ENCODE results near the gene TTC34.
A peak's percentile ranks its signal among the peaks of the same experiment; 100 is the strongest.

TTC34 gene

GRCh38 chr1:2623571-2624337 is 177.7 kb downstream of the TTC34 start:
- Histone ChIP-seq H3K27ac (ENCODE audit: low read length) (no peak overlapping the region), H3K27me3 (ENCODE audit: low read depth, low read length) (peaks cover 12% of the 10 kb centered on the region), H3K36me3 (ENCODE audit: control insufficient read depth in 1 of 2, insufficient read depth in 2 of 2, low read length in 2 of 2) (no peaks in the 10 kb centered on the region), H3K4me3 (ENCODE audit: low read depth in 1 of 2, low read length in 2 of 2) (no peak overlapping the region), H3K9me3 (ENCODE audit: control insufficient read depth in 1 of 2, low read length in 2 of 2) (no peaks in the 10 kb centered on the region), H3K4me1 (ENCODE audit: control insufficient read depth in 1 of 2, insufficient read depth in 2 of 2, low read length in 2 of 2) (peaks cover 0 to 5% of the 10 kb centered on the region in 2 donors)

DNA sequence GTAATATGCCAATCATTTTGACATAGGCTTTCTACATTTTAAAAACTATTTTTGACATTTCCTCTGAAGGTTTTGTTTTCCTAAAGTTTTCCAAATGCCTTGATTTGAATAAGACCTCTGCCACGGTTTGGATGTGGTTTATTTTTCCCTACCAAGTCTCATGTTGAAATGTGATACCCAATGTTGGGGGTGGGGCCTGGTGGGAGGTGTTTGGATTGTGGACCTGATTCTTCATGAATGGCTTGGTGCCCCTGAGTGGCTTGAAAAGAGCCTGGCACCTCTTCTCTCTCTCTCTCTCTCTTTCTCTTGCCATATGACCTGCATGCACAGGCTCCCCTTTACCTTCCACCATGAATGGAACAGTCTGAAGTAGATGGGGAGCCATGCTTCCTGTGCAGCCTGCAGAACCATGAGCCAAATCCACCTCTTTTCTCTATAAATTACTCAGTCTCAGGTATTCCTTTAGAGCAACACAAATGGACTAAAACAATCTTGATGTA is 183.5 kb downstream of the TTC34 start:
- no peaks in the 10 kb centered on the region for H3K4me1 ChIP-seq (ENCODE audit: control insufficient read depth in 1 of 2, insufficient read depth in 2 of 2, low read length in 2 of 2)
- no peak overlapping the region for H3K27ac ChIP-seq (ENCODE audit: low read length)
- H3K4me3 ChIP-seq (ENCODE audit: low read depth in 1 of 2, low read length in 2 of 2) = no peak overlapping the region
- H3K36me3 ChIP-seq (ENCODE audit: control insufficient read depth in 1 of 2, insufficient read depth in 2 of 2, low read length in 2 of 2) = no peaks in the 10 kb centered on the region
- peaks cover 0 to 22% of the 10 kb centered on the region in 2 donors for H3K9me3 ChIP-seq (ENCODE audit: control insufficient read depth in 1 of 2, low read length in 2 of 2)
- H3K27me3 ChIP-seq (ENCODE audit: low read depth, low read length) = no peaks in the 10 kb centered on the region

DNA sequence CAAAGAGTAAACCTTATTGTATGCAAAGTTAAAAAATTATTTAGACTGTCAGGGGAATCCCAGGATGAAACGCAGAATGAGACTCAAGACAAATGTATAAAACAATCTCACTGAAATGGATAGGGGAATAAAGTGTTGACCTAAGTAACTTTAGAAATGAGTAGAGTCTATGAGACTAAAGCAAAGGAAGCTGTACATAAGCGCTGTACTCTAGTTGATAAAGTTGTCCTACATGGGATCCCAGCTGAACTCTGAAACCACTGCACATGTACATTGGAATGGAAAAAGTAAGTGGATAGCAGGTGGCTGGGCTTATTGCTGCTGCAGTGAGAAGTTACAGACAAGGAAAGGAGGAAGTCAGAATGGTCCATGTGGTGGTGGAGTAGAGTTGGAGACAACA is 187.3 kb downstream of the TTC34 start:
- Histone ChIP-seq H3K27me3 (ENCODE audit: low read depth, low read length) (no peaks in the 10 kb centered on the region), H3K36me3 (ENCODE audit: control insufficient read depth in 1 of 2, insufficient read depth in 2 of 2, low read length in 2 of 2) (no peaks in the 10 kb centered on the region)

GRCh38 chr1:2612591-2613365 is 188.7 kb downstream of the TTC34 start:
- peaks cover 0 to 3% of the 10 kb centered on the region in 2 donors for H3K4me1 ChIP-seq (ENCODE audit: control insufficient read depth in 1 of 2, insufficient read depth in 2 of 2, low read length in 2 of 2)
- H3K4me3 ChIP-seq (ENCODE audit: low read depth in 1 of 2, low read length in 2 of 2) = no peak overlapping the region
- peaks cover 0 to 23% of the 10 kb centered on the region in 2 donors for H3K9me3 ChIP-seq (ENCODE audit: control insufficient read depth in 1 of 2, low read length in 2 of 2)
- no peak overlapping the region for H3K27ac ChIP-seq (ENCODE audit: low read length)
- H3K36me3 ChIP-seq (ENCODE audit: control insufficient read depth in 1 of 2, insufficient read depth in 2 of 2, low read length in 2 of 2) = no peaks in the 10 kb centered on the region
- no peaks in the 10 kb centered on the region for H3K27me3 ChIP-seq (ENCODE audit: low read depth, low read length)

More for the DNA sequence above, 187.3 kb downstream of the TTC34 start:
- Histone ChIP-seq H3K27ac (ENCODE audit: low read length) (no peak overlapping the region), H3K4me1 (ENCODE audit: control insufficient read depth in 1 of 2, insufficient read depth in 2 of 2, low read length in 2 of 2) (peaks cover 0 to 3% of the 10 kb centered on the region in 2 donors), H3K9me3 (ENCODE audit: control insufficient read depth in 1 of 2, low read length in 2 of 2) (peaks cover 0 to 23% of the 10 kb centered on the region in 2 donors), H3K4me3 (ENCODE audit: low read depth in 1 of 2, low read length in 2 of 2) (no peak overlapping the region)

- Histone ChIP-seq H3K27ac (ENCODE audit: low read length) (no peak overlapping the region), H3K4me1 (ENCODE audit: control insufficient read depth in 1 of 2, insufficient read depth in 2 of 2, low read length in 2 of 2) (peaks cover 0 to 3% of the 10 kb centered on the region in 2 donors), H3K9me3 (ENCODE audit: control insufficient read depth in 1 of 2, low read length in 2 of 2) (peaks cover 0 to 23% of the 10 kb centered on the region in 2 donors), H3K4me3 (ENCODE audit: low read depth in 1 of 2, low read length in 2 of 2) (no peak overlapping the region), H3K27me3 (ENCODE audit: low read depth, low read length) (no peaks in the 10 kb centered on the region), H3K36me3 (ENCODE audit: control insufficient read depth in 1 of 2, insufficient read depth in 2 of 2, low read length in 2 of 2) (no peaks in the 10 kb centered on the region)
Measured at GRCh38 chr1:2611621-2612437, 189.7 kb downstream of the TTC34 start.

- peak overlapping the region in 1 of 2 donors; percentile 37 for H3K4me3 ChIP-seq (ENCODE audit: low read depth in 1 of 2, low read length in 2 of 2)
- peaks cover 0 to 3% of the 10 kb centered on the region in 2 donors for H3K4me1 ChIP-seq (ENCODE audit: control insufficient read depth in 1 of 2, insufficient read depth in 2 of 2, low read length in 2 of 2)
- no peak overlapping the region for H3K27ac ChIP-seq (ENCODE audit: low read length)
- no peaks in the 10 kb centered on the region for H3K36me3 ChIP-seq (ENCODE audit: control insufficient read depth in 1 of 2, insufficient read depth in 2 of 2, low read length in 2 of 2)
- H3K9me3 ChIP-seq (ENCODE audit: control insufficient read depth in 1 of 2, low read length in 2 of 2) = peaks cover 0 to 16% of the 10 kb centered on the region in 2 donors
- no peaks in the 10 kb centered on the region for H3K27me3 ChIP-seq (ENCODE audit: low read depth, low read length)
Measured at GRCh38 chr1:2611031-2611501, 190.4 kb downstream of the TTC34 start.

GRCh38 chr1:2610036-2610959 is 191.2 kb downstream of the TTC34 start:
- Histone ChIP-seq H3K36me3 (ENCODE audit: control insufficient read depth in 1 of 2, insufficient read depth in 2 of 2, low read length in 2 of 2) (no peaks in the 10 kb centered on the region), H3K4me3 (ENCODE audit: low read depth in 1 of 2, low read length in 2 of 2) (no peak overlapping the region), H3K4me1 (ENCODE audit: control insufficient read depth in 1 of 2, insufficient read depth in 2 of 2, low read length in 2 of 2) (peaks cover 0 to 3% of the 10 kb centered on the region in 2 donors), H3K27me3 (ENCODE audit: low read depth, low read length) (no peaks in the 10 kb centered on the region), H3K27ac (ENCODE audit: low read length) (no peak overlapping the region), H3K9me3 (ENCODE audit: control insufficient read depth in 1 of 2, low read length in 2 of 2) (peaks cover 0 to 13% of the 10 kb centered on the region in 2 donors)

DNA sequence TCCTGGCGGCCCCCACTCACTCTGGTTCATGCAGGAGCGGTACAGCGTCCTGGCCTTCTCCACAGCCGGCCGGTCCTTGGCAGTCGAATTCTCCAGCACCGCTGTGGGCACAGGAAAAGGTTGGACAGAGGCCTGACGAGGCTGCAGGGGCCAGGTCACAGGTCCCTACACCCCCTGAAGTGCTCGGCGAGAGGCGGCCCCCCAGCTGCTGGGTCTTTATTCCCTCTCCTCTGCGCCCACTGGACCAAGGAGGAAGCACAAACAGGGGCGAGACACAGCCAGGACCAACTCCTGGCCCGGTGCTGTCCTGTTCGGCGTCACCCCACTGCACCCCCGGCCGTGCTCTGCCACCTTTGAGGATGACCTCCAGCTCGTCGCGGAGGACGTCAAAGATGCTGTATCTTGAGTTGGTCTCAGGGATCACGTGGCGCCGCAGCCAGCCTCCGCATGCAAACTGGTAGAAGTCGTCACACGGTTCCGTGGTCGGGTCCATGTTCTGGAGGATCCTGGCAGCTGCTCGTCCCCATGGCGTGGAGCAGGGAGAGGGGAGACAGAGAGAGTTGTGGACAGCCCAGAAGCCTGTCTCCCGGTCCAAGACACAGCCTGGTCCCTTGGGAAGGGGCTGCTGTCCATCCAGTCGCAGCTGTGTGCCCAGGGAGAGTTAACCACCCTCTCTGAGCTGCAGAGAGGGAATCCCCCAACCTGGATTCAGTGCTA is 192.0 kb downstream of the TTC34 start:
- Histone ChIP-seq H3K27me3 (ENCODE audit: low read depth, low read length) (no peaks in the 10 kb centered on the region), H3K4me1 (ENCODE audit: control insufficient read depth in 1 of 2, insufficient read depth in 2 of 2, low read length in 2 of 2) (peaks cover 0 to 3% of the 10 kb centered on the region in 2 donors), H3K36me3 (ENCODE audit: control insufficient read depth in 1 of 2, insufficient read depth in 2 of 2, low read length in 2 of 2) (no peaks in the 10 kb centered on the region)

GRCh38 chr1:2607641-2608091 is 193.8 kb downstream of the TTC34 start:
- H3K36me3 ChIP-seq (ENCODE audit: control insufficient read depth in 1 of 2, insufficient read depth in 2 of 2, low read length in 2 of 2) = no peaks in the 10 kb centered on the region
- H3K4me3 ChIP-seq (ENCODE audit: low read depth in 1 of 2, low read length in 2 of 2) = no peak overlapping the region
- peaks cover 0 to 3% of the 10 kb centered on the region in 2 donors for H3K4me1 ChIP-seq (ENCODE audit: control insufficient read depth in 1 of 2, insufficient read depth in 2 of 2, low read length in 2 of 2)
- no peaks in the 10 kb centered on the region for H3K27me3 ChIP-seq (ENCODE audit: low read depth, low read length)
- no peak overlapping the region for H3K27ac ChIP-seq (ENCODE audit: low read length)
- H3K9me3 ChIP-seq (ENCODE audit: control insufficient read depth in 1 of 2, low read length in 2 of 2) = no peaks in the 10 kb centered on the region

More for the DNA sequence above, 192.0 kb downstream of the TTC34 start:
- peaks cover 0 to 11% of the 10 kb centered on the region in 2 donors for H3K9me3 ChIP-seq (ENCODE audit: control insufficient read depth in 1 of 2, low read length in 2 of 2)
- no peak overlapping the region for H3K4me3 ChIP-seq (ENCODE audit: low read depth in 1 of 2, low read length in 2 of 2)
- H3K27ac ChIP-seq (ENCODE audit: low read length) = no peak overlapping the region
